Activated effector memory CD4-positive, alpha-beta T cell treated with Interleukin-2 at 50 U/mL for 16 hours (primary cell): Measurements from ENCODE around the gene LCLAT1.
"Not testable (repeated sequence)": the region's sequence is repeated elsewhere in the genome, so short reads cannot be mapped to it uniquely, and the experiment has no call there.

Experiments used
- DNase-seq: peaks from one replicate; pipeline ENCODE4 v3.0.0-alpha.2; 2020

The LCLAT1 gene

DNA sequence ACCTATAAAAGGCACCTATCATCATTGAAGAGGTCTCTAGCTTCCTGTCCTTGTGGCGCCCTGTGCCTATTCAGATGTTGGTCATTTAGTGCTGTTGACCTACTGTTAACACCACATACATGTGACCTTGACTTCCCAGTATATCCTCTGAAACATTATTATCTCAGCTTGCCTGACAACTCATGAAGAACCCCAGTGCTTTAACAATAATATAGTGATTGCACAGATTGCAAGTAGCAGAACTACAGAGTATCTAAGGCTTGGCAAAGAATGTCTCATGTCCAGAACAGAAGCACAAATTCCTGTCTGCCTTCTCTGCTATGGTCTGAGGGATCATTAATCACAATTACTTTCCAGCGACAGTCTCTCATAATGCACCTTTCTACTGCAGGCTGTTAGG is 165.3 kb downstream of the LCLAT1 start:
- DNase-seq = no peak

DNA sequence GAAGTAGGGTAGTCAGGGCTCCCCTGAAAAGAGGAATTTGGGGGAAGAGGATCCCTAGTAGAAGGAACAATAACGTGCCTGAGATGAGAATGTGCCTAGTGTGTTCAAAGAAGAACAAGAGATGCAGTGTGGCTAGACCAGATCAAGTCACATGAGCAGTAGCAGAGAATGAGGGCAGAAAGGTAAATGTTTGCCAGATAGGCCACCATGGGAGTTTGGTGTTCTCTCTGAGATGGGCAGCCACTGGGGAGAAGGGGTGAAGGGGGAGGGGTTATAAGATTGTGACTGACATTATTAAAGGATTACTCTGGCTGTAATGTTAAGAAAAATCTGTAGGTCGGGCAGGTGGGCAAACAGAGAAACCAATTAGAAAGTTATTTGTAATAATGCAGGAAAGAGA is 166.0 kb downstream of the LCLAT1 start:
- no peak for DNase-seq

DNA sequence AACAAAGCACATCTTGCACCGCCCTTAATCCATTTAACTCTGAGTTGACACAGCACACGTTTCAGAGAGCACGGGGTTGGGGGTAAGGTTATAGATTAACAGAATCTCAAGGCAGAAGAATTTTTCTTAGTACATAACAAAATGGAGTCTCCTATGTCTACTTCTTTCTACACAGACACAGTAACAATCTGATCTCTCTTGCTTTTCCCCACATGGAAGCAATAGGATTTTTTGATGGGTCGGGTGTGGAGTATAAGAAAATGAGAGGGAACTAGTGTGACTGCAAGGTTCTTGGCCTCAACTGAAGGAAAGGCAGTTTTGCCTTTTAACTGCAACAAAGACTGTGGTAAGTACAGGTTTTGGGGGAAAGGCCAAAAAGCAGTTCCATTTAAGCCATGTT is 167.2 kb downstream of the LCLAT1 start:
- DNase-seq = not testable (repeated sequence)

DNA sequence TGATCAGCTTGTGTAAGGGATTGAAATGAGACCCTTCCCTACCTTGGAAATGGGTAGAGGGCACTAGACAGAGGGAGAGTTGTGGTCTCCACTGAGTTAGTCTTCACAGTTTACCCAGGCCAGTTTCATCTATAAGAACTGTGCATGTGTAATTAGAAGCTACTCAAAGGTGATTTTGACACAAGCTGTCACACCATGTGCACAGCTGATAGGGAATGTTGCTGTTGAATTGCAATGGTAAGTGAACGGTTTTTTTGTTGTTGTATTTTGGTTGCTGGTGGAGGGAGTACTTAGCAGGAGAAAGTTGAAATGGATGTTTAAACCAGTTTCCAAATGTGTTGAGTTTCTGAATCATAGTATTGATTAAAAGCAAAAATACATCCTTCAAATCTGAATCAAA is 168.9 kb downstream of the LCLAT1 start:
- DNase-seq = no peak

DNA sequence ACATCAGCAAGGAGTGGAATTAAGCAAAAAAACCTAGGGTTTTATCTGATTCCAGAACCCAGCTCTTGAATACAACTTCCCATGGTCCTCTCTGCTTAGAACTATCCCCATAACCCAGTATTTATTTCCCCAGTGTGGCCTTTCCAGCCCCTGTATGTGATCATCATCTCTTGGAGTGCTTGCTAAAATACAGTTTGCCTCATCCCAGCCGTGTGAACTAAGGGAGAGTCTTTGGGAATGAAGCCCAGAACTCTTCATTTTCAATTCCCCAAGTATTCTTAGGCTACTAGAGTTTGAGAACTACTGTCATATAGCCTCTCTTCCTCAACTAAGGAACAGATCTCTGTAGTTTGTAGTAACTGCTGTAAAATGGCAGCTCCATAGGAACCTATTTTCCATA is 173.1 kb downstream of the LCLAT1 start:
- DNase-seq = no peak

DNA sequence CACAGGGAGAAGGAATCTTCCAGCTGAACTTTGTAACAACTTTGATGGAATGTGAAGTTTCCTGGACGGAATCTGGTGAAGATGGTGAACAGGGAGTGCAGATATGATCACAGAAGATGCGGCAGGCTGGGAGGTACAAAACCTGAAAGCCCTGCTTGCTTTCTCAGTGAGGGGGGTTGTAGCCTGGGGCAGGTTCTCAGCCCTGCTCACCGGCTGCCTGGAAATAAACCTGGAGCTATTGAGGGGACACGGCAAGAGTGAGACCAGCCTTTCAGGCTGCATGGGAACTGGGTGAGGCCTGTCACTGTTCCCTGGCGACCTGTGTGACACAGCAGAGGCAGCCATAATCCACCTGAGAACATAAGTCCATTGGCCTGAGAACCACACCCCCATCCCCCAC is 174.8 kb downstream of the LCLAT1 start:
- DNase-seq = no peak

DNA sequence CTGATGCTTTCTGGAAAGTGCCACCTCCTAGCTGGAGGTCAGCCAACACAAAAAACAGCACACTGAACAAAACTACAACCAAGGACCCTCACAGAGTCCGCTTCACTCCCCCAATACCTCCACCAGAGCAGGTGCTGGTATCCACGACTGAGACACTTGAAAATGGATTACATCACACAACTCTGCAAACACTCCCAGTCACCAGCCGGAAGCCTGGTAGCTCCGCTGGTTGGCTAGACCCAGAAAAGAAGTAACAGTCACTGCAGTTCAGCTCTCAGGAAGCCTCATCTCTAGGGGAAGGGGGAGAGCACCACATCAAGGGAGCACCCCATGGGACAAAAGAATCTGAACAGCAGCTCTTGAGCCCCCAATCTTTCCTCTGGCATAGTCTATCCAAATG is 175.4 kb downstream of the LCLAT1 start:
- no peak for DNase-seq

DNA sequence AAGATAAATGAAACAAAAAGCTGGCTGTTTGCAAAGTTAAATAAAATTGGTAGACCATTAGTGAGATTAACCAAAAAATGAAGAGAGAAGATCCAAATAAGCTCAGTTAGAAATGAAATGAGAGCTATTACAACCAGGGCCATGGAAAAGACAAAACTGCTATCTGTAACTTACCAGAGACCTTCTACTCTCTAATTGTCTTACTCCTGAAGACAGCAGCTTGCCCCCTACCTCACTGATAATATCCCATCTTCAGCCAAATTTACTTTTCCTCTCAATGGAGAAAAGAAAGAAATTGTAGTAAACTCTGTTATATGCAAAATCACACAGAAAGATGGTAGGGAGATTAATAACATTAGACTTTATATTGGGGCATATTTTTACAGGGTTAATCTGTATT is 178.2 kb downstream of the LCLAT1 start:
- no peak for DNase-seq

DNA sequence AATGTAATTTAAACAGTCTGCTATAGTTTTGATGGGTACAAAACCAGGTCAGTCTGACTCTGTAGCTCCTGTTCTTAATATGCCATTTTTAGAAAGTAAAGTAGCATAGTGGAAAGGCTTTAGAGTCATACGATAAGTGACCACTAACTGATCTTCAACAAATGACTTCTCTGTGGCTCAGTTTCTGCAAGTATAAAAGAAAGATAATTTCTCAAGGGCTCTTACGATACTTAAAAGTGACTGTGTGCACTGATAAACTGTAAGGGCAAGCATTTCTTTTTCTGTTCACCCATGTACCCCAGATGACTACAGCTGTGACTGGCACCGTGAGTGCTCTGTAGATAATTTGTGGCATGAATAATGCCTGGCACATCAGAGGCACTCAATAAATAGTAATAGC is 178.7 kb downstream of the LCLAT1 start:
- DNase-seq = no peak

DNA sequence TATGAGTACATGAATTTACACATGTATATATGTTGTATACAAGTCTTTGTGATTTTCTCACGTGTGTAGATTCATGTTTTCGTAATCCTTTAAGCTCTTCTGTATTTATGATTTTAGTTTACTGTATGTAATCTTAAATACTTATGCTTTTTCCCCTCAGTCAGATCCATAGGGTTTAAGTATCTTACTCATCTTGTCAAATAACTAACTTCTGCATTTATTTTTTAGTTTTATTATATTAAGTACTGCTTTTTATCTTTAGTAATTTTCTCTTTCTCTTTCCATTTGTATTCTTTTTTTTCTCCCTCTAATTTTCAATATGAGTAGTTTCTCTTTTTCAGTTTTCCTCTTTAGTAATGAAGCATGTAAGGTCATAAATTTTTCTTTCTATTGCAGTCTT is 179.4 kb downstream of the LCLAT1 start:
- DNase-seq = no peak

DNA sequence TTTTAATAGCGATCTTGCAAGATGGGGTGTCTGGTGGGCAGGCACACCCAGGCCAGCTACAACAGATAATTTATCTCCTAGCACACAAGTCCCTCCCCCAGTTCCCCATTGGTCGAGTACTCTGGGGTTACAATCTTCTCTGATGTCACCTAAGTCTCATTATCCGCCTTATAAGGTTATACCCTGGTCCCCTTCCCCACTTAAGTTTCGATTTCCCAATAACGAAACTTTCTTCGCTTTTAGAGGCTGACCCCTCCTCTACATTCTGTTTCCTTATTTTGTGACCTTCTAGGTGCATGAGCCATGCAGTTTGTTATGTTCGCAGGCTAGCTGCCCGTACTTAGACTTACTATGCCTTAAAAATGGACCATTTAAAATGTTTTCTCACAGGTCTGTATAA is 180.1 kb downstream of the LCLAT1 start:
- no peak for DNase-seq

DNA sequence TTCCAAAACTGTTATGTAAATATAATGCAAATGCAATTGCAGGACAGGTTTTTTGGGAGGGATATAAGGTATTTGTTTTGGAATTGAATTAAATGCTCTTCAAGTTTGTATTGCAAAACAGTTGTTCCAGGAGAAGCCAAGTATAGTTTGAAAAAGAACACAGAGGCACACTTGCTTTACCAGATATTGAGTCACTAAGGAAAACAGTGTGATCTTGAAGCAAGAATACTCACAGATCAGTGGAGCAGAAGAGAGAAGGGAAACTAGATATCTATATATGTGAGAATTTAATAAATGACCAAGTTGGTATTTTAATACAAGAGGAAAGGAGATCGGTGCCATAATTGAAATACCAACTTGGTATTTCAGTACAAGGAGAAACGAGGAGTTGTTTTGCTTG is 181.3 kb downstream of the LCLAT1 start:
- DNase-seq = no peak

DNA sequence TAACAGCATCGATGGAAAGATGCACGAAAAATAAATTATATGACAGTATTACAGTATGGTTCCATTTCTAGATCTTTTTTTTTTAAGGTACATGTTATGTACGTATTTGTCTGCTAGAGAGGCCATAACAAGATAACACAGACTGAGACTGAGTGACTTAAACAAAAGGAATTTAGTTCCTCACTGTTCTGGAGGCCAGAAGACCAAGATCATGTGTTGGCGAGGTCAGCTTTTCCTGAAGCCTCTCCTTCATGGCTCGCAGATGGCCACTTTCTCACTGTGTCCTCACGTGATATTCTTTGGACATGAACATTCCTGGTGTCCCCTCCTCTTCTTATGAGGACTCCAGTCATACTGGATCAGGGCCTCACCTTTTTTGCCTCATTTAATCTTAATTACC is 182.8 kb downstream of the LCLAT1 start:
- no peak for DNase-seq

DNA sequence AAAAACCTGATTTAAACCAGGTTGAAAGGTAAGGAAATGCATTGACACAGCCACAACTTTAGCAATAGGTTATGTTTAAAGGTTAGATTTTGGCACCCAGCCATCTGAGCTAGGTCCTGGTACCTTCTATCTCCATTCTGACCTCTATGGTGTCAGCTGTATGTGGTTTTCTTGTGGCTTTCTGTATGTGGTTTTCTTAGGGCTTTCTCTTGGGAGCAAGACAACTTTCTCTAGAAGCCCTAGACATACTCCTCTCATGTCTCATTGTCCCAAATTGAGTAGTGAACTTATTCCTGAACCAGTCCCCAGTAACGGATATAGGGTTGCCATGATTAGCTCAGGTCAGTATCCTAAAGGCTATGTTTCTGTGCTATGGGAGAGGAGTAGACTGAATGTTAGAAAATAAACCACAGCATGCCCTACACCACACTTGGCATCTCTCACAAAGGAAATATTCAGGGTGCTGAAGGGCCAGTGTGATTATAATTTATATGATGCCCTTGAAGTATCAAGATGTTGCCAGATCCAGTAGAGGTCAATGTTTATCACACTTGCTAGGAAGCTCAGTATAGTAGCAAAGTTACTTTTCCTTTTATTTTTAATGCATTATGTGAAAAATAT is 184.1 kb downstream of the LCLAT1 start:
- DNase-seq = no peak

DNA sequence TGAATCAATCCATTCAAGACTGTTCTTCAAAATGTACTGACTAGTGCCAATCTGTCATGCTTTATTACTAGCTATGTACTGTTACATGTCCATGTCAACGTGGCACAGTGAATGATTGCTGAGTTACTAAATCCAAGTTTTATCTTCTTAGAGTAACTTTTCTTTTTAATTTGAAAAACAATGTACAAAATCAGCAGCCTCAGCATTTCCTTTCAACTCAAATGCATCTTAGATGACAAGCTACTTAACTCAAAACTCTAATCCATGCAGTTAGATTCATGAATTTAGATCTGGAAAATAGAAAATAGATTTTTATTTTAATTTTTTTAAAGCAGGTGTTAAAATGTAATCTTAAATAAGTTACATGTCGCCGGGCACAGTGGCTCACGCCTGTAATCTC is 186.0 kb downstream of the LCLAT1 start:
- no peak for DNase-seq

DNA sequence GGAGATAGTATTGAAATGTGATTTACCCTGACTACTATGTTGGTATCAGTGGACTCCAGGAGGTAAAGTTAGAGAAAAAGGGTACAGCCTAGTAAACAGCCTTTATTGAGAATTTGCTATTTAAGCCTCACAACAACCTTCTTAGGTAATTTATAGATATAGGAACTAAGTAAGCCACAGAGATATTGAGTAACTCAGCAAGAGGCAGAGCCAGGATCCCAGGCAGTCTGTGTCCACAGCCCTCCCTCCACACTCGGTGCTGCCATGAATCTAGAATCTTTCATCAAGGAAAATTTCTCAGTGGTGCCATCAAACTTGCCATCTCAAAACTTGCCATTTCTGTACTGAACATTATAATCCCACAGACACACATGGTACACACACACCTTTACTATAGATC is 189.3 kb downstream of the LCLAT1 start:
- DNase-seq = no peak

DNA sequence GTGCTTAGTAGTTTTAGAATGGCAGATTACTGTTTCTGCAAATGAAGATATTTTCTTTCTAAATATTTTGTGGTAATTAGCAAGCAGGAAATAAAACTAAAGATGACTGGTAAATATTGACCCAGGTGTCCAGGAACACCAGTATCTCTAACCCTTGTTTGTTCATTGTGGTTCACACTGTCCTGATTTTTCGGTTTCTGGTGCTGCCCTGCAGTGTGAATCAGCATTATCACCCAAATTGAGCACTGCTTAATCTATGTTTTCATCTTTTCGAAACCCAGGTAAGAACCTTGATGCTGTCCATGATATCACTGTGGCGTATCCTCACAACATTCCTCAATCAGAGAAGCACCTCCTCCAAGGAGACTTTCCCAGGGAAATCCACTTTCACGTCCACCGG is 192.8 kb downstream of the LCLAT1 start:
- DNase-seq = no peak

DNA sequence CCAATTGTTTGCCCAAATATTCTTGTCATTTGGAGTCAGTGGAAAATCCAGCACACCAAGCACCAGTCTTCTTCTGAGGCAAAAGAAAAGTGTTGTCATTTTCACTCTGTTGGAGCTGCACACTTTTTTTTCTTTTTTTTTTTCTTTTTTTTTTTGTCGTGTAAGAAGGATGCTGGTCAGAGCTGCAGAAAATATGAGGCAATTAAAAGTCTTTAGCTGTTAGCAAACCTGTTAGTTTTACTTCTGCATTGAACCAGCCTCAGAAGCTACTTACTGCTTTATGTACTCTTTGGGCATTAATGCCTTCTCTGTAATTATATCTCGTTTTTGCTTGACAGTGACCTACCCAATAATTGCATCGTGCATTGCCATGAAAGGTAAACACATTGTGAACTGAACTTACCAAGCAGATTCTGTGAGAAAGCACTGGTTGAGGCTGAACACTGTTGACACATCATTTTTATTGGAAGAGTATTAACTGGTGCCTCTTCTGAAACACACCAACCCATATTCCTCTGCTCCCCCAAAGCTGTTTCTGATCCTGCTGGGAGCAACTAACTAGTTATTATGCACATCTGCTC is 194.8 kb downstream of the LCLAT1 start:
- DNase-seq = no peak

DNA sequence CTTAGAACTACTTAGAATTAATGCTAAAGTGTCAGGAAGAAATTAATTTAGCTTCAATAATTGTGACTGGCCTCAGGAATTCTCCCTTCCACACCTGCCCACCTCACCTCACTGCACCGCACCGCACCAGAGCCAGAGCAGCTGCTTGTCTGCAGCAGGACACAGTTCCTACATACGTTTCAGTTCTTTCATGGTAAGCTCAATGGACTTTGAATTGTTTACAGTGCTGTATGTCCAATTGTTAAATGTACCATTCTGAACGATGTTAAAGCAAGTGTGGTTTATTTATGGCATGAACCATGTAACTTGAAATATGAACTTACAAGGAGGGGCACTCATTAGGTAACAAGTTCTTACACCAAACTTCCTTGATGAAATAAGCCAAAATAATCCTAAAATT is 196.0 kb downstream of the LCLAT1 start:
- not testable (repeated sequence) for DNase-seq

DNA sequence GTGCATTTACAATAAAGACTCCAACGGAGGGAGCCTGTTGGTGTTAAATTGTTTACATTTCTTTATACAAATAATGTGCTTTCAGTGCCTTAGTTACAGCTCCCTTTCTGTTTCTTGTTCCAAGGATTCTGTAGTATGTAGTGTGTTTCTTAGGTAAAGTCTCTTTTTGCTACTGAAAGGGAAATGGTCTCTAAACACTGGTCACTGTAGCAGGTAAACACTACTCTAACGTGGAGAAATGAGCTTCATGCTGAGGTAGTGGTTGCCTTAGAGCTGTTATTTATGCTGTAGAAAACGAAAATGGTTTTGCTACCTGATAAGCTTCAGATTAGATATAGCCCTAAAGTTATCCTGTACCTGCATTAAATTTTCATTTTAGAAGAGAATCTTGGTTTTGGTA is 196.6 kb downstream of the LCLAT1 start:
- no peak for DNase-seq

DNA sequence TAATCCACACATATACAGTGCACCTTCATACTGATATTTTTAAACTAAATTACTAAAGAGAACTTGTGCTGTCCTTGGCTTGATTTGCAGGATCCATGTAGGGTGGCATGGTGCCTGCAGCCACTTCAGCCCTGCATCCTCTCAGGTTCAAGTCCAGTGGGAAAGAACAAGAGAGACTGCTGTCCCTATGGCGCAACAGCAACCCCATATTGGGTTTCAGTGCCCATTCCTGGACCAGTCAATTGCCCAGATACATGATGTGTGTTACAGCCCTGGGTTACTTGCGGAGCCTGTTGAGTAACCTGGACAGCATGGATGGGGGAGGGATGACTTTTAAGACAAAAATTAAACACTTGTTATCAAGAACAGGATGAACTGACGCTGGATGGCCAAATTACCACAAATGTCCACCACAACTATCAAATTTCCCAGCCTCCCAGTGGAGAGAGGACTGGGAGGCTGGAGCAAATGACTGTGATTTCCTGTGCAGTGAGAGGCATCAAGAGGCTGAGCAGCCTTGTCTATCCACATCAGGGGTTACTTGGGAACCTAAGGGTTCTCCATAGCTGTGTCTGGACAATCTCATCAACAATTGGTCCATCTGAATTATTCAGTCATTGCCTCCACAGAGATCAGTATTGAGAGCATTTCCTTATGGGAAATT is 198.2 kb downstream of the LCLAT1 start:
- DNase-seq = no peak

DNA sequence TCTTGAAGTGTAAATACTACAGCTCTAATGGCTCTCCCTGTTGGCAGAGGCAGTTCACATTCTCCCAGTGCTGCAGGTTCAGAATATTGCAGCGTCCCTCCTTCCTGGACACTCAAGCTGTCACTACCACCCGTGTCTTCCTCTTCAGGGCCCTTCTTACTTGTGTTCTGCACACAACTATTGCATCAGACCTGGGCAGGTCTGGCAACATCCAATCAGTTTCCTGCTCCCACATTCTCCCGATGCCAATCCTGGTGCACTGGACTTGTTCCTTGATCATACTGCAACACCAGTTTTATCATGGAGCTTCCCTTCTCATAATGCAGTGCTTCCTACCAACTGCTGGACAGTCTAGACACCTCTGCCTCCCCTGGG is 198.7 kb downstream of the LCLAT1 start:
- no peak for DNase-seq

DNA sequence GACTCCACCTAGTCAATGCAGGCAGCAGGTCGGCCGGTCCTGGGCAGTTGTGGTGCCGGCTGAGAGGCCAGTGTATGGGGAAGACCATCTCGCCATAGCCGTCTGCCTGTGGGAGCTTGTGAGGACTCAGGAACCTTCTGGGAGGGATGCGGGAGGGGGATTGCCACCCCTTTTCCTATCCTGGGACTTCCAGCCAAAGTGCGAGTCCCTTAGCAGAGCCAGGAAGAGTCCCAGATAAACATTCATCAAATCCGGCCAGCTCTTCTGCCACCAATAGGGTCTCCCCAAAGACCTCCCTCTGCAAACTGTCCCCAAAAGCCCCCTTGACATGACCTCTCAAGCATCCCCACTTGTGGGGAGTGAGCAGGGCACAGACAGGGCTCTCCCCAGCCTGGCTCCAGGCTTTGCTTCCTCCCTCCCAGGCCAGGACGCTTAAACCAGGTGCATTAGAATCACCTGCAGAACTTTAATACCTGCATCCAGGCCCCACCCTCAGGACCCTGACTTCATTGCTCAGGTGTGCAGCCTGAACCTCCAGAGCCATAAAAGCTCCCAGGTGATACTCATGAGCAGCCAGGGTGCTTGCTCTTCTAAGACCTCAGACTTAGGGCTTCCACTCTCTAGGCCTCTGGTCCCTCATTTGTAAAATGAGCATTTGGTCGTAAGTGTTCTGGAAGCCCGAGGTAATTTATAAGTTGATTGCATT is 200.9 kb downstream of the LCLAT1 start:
- no peak for DNase-seq

DNA sequence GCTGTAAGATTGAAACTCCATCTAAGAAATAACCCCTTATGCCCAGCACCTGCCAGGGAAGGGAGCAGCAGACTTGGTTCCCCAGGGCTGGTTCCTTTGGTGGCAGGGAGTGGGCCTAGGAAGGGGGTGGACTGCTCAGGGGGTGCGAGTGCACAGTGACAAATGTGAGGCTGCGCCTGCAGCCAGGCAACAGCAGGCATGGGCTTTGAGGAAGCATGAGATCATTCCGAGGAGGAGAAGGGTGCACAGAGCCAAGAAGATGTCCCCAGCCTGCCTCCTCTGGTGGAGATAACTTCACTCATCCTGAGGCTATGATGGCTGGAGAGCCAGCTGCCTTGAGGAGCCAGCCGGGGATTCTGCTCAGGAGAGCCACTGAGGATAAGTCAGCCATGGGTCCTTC is 202.2 kb downstream of the LCLAT1 start:
- DNase-seq = no peak
